ENCODE results near the gene DOCK4.

- no peak for TF ChIP-seq PBX3 (IDR thresholded peaks at IDR 0.05; ENCODE audit: insufficient replicate concordance, low read depth, low read length)
- TF ChIP-seq SMC3 (IDR thresholded peaks at IDR 0.05; ENCODE audit: borderline replicate concordance, low read length), result no peak
- TF ChIP-seq USF2 (IDR thresholded peaks at IDR 0.05; ENCODE audit: borderline replicate concordance, low read depth, low read length), result no peak
These were observed 529.4 kb downstream of the DOCK4 start for GRCh38 chr7:111676811-111677210.
